ENCODE measurements around the gene DMRTA1. TPM values are rescaled to one million over a fixed set of nuclear protein-coding genes. Genes with fewer than 3 reads are reported as not detected.
"Not testable (repeated sequence)": the region's sequence is repeated elsewhere in the genome, so short reads cannot be mapped to it uniquely, and the experiment has no call there.

The DMRTA1 gene
- total RNA-seq, 1 donor from 2014 or later = 30.1 TPM

DNA sequence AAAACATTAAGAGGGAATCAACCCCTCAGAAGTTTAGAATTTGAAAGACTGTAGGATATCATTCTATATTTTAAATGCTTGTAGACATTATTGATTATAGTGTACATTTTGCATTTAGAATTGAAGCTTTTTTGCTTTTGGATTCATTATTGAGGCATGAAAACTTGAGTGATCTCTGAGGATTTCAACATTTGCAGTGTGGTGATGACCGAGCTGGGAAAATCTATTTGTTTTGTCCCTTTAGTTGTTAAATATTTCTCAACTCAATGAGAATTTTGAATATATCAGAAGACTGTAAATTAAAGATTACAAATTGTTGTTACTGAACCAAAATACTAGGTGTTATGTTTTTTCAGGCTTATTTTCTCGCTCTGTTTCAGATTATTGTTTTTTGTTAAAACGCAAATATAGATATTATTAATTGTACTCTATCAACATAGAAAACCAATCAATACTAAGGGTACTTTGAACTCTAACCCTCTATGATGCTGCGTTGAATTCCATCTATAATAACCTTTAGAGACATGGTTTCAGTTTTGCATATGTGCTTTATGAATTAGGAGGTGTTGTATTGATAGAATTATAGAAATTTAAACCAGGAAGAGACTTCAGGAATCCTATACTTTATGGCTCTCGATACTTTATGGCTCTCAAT, 19.3 kb upstream of the DMRTA1 start:
- TF ChIP-seq, protein P1, sequence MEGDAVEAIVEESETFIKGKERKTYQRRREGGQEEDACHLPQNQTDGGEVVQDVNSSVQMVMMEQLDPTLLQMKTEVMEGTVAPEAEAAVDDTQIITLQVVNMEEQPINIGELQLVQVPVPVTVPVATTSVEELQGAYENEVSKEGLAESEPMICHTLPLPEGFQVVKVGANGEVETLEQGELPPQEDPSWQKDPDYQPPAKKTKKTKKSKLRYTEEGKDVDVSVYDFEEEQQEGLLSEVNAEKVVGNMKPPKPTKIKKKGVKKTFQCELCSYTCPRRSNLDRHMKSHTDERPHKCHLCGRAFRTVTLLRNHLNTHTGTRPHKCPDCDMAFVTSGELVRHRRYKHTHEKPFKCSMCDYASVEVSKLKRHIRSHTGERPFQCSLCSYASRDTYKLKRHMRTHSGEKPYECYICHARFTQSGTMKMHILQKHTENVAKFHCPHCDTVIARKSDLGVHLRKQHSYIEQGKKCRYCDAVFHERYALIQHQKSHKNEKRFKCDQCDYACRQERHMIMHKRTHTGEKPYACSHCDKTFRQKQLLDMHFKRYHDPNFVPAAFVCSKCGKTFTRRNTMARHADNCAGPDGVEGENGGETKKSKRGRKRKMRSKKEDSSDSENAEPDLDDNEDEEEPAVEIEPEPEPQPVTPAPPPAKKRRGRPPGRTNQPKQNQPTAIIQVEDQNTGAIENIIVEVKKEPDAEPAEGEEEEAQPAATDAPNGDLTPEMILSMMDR (IDR thresholded peaks at IDR 0.05; ENCODE audit: partially characterized antibody, unreplicated experiment) = no peak
- Mint-ChIP-seq H3K4me3 (ENCODE audit: unreplicated experiment) (no peak overlapping the region), H3K9me3 (ENCODE audit: unreplicated experiment) (no peaks in the 10 kb centered on the region), H3K36me3 (ENCODE audit: unreplicated experiment) (no peaks in the 10 kb centered on the region), H3K27ac (ENCODE audit: unreplicated experiment) (no peak overlapping the region), H3K27me3 (ENCODE audit: unreplicated experiment) (no peaks in the 10 kb centered on the region), H3K4me1 (ENCODE audit: low read depth, unreplicated experiment) (peaks cover 2% of the 10 kb centered on the region)
- DNase-seq = no peak

DNA sequence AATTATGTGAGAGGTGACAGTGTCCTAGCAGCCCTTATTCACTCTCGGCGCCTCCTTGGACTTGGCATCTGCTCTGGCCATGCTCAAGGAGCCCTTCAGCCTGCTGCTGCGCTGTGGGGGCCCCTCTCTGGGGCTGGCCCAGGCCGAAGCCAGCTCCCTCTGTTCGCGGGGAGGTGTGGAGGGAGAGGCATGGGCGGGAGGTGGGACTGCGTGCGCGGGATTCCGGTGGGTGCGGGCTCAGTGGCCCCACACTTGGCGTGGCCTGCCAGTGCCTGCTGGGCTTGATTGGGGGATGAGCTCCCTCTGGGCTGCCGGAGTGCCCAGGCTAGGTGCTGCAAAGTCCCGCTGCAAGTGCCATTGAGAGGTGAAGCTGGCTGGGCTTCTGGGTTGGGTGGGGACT, 12.9 kb upstream of the DMRTA1 start:
- Mint-ChIP-seq H3K27ac (ENCODE audit: unreplicated experiment) (no peak overlapping the region), H3K4me1 (ENCODE audit: low read depth, unreplicated experiment) (no peaks in the 10 kb centered on the region), H3K4me3 (ENCODE audit: unreplicated experiment) (no peak overlapping the region), H3K36me3 (ENCODE audit: unreplicated experiment) (no peaks in the 10 kb centered on the region), H3K9me3 (ENCODE audit: unreplicated experiment) (peaks cover 6% of the 10 kb centered on the region), H3K27me3 (ENCODE audit: unreplicated experiment) (no peaks in the 10 kb centered on the region)
- DNase-seq = no peak
- TF ChIP-seq, protein P1 (IDR thresholded peaks at IDR 0.05; ENCODE audit: partially characterized antibody, unreplicated experiment) = no peak

DNA sequence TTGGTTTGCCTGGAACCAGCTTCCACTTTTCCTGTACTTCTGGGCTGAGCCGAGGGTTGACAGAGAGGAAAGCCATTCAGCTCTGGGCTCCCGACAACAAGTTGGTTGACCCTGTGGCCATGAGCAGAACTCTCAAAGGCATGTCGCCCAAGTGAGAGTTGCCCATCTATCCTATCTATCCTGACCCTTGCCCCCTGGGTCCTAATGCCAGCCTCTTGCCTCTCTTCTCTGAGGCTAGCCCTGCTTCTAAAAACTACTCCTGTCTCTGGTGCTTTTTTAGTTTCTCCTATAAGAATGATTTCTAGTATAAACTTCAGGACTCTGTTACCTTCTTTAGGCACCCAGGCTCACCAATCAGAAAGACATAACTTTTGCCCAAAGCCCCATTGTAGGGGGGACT, 11.4 kb upstream of the DMRTA1 start:
- not testable (repeated sequence) for H3K4me3 Mint-ChIP-seq (ENCODE audit: unreplicated experiment); H3K27ac Mint-ChIP-seq (ENCODE audit: unreplicated experiment); H3K36me3 Mint-ChIP-seq (ENCODE audit: unreplicated experiment); H3K27me3 Mint-ChIP-seq (ENCODE audit: unreplicated experiment); H3K4me1 Mint-ChIP-seq (ENCODE audit: low read depth, unreplicated experiment); H3K9me3 Mint-ChIP-seq (ENCODE audit: unreplicated experiment); DNase-seq

DNA sequence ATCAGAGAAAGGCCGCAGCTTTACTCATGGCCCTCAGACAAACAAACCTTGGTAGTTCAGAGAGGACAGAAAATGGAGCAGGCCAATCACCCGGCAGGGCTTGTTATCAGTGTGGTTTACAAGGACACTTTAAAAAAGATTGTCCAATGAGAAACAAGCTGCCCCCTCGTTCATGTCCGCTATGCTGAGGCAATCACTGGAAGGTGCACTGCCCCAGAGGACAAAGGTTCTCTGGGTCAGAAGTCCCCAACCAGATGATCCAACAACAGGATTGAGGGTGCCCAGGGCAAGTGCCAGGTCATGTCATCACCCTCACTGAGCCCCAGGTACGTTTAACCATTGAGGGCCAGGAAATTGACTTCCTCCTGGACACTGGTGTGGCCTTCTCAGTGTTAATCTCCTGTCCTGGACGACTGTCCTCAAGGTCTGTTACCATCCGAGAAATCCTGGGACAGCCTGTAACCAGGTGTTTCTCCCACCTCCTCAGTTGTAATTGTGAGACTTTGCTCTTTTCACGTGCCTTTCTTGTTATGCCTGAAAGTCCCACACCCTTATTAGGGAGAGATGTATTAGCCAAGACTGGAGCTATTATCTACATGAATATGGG, 9.1 kb upstream of the DMRTA1 start:
- not testable (repeated sequence) for H3K36me3 Mint-ChIP-seq (ENCODE audit: unreplicated experiment); H3K27me3 Mint-ChIP-seq (ENCODE audit: unreplicated experiment)

DNA sequence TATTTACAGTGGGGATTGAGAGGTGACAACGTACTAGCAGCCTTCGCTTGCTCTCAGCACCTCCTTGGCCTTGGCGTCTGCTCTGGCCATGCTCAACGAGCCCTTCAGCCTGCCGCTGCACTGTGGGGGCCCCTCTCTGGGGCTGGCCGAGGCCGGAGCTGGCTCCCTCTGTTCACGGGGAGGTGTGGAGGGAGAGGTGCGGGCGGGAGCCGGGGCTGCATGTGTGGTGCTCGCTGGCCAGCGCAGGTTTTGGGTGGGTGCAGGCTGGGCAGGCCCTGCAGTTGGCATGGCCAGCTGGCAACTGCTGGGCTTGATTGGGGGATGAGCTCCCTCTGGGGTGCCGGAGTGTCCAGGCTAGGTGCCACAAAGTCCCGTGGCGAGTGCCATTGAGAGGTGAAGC, 5.8 kb upstream of the DMRTA1 start:
- Mint-ChIP-seq H3K27me3 (ENCODE audit: unreplicated experiment) (peaks cover 3% of the 10 kb centered on the region), H3K4me3 (ENCODE audit: unreplicated experiment) (no peak overlapping the region), H3K27ac (ENCODE audit: unreplicated experiment) (no peak overlapping the region), H3K36me3 (ENCODE audit: unreplicated experiment) (no peaks in the 10 kb centered on the region), H3K9me3 (ENCODE audit: unreplicated experiment) (peaks cover 6% of the 10 kb centered on the region), H3K4me1 (ENCODE audit: low read depth, unreplicated experiment) (no peaks in the 10 kb centered on the region)
- no peak for DNase-seq
- TF ChIP-seq, protein P1 (IDR thresholded peaks at IDR 0.05; ENCODE audit: partially characterized antibody, unreplicated experiment) = no peak

More for the DNA sequence above, 9.1 kb upstream of the DMRTA1 start:
- DNase-seq; H3K4me3 Mint-ChIP-seq (ENCODE audit: unreplicated experiment); H3K4me1 Mint-ChIP-seq (ENCODE audit: low read depth, unreplicated experiment); H3K9me3 Mint-ChIP-seq (ENCODE audit: unreplicated experiment); H3K27ac Mint-ChIP-seq (ENCODE audit: unreplicated experiment): not testable (repeated sequence)

DNA sequence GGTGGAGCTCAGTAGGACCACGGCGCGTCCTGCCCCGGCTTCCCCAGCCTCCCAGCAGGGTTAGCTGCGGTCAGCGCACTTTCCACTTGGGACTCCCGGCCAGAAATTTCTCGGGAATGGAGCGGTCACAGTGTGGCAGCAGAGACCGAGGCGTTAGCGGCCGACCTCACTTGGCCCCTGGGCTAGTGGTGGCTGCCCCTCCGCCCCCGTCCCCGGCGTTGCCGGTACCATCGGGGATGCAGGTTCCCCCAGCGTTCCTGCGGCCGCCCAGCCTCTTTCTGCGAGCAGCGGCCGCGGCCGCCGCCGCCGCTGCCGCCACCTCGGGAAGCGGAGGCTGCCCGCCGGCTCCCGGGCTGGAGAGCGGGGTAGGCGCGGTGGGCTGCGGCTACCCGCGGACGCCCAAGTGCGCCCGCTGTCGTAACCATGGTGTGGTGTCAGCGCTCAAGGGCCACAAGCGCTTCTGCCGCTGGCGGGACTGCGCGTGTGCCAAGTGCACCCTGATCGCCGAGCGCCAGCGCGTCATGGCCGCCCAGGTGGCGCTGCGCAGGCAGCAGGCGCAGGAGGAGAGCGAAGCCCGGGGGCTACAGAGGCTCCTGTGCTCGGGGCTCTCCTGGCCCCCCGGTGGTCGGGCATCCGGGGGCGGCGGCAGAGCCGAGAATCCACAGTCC, 460 bp downstream of the DMRTA1 start:
- TF ChIP-seq, protein P1 (IDR thresholded peaks at IDR 0.05; ENCODE audit: partially characterized antibody, unreplicated experiment) = peak; percentile 21
- H3K9me3 Mint-ChIP-seq (ENCODE audit: unreplicated experiment) = peaks cover 7% of the 10 kb centered on the region
- H3K27ac Mint-ChIP-seq (ENCODE audit: unreplicated experiment) = peak overlapping the region; percentile 75
- DNase-seq = peak; percentile 74
- H3K4me1 Mint-ChIP-seq (ENCODE audit: low read depth, unreplicated experiment) = peaks cover 7% of the 10 kb centered on the region
- peaks cover 2% of the 10 kb centered on the region for H3K27me3 Mint-ChIP-seq (ENCODE audit: unreplicated experiment)
- peak overlapping the region; percentile 98 for H3K4me3 Mint-ChIP-seq (ENCODE audit: unreplicated experiment)
- no peaks in the 10 kb centered on the region for H3K36me3 Mint-ChIP-seq (ENCODE audit: unreplicated experiment)

All from glutamatergic neuron (in vitro differentiated cells).